Panc1 (cell line): Measurements from ENCODE around the gene SMG6.

Experiments used
- CTCF ChIP-seq: fragments of 450-650 bp; IDR thresholded peaks from 2 replicates; pipeline ENCODE4 v1.5.1; 2017; ENCODE audit warnings: mild to moderate bottlenecking
- POLR2AphosphoS5 ChIP-seq: IDR thresholded peaks from 2 replicates; pipeline ENCODE4 v1.6.1; 2012; ENCODE audit warnings: mild to moderate bottlenecking, low read depth, low read length, moderate library complexity

- no peak for TF ChIP-seq POLR2AphosphoS5
- TF ChIP-seq CTCF = no peak
These were observed 33.4 kb upstream of the SMG6 start, which contains the start of gene SGSM2 for GRCh38 chr17:2336852-2337543.
